ENCODE measurements around the gene CCR5. TPM values are rescaled to one million over a fixed set of nuclear protein-coding genes. Genes with fewer than 3 reads are reported as not detected.
"Not testable (repeated sequence)": the region's sequence is repeated elsewhere in the genome, so short reads cannot be mapped to it uniquely, and the experiment has no call there.

Gene CCR5
- total RNA-seq, 1 experiment from 2014 or later = not detected

DNA sequence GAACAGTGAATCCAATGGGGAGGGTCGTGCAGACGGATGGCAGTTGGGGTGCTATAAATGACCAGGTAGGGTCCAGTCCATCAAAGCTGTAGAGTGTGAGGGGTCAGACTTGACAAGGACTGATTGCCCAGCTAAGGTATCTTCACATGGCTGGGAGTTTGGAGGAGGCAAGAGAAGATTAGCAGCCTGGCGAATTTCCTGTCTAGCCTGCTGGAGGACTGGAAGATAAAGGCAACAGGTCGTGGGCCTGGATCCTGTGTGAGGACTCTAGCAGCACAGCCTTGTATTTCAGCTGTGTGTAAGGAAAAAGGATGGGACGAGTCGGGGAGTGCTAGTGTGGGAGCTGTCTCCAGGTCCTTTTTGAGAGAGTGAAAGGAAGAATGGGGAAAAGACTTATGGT lies 18.6 kb downstream of the CCR5 start:
- Histone ChIP-seq H3K27me3 (ENCODE audit: insufficient read depth, low read length) (no peaks in the 10 kb centered on the region), H3K36me3 (ENCODE audit: control insufficient read depth in 1 of 2, insufficient read depth in 2 of 2, low read length in 2 of 2) (no peaks in the 10 kb centered on the region), H3K27ac (ENCODE audit: low read depth, low read length) (no peak overlapping the region), H3K4me1 (ENCODE audit: control insufficient read depth in 1 of 2, insufficient read depth in 2 of 2, low read length in 2 of 2) (peaks cover 0 to 7% of the 10 kb centered on the region in 2 experiments; a peak in 2 of 4 replicates), H4K20me1 (ENCODE audit: insufficient read depth) (no peaks in the 10 kb centered on the region), H3K79me2 (ENCODE audit: insufficient read depth, low read length) (no peaks in the 10 kb centered on the region), H3K4me3 (replicated peaks in 1 of 2; ENCODE audit: low read depth in 1 of 2, low read length in 2 of 2) (no peak overlapping the region), H3K9me2 (ENCODE audit: insufficient read depth) (no peaks in the 10 kb centered on the region), H3K9me3 (ENCODE audit: control insufficient read depth in 1 of 2, insufficient read depth in 1 of 2, low read depth in 1 of 2, low read length in 2 of 2) (no peaks in the 10 kb centered on the region), H3K4me2 (ENCODE audit: low read length) (no peak overlapping the region), H2AFZ (ENCODE audit: low read depth, low read length, poor library complexity, severe bottlenecking) (no peak overlapping the region), H3K9ac (ENCODE audit: low read length) (no peak overlapping the region)
- ATAC-seq (no peak), DNase-seq (ENCODE audit: low read depth, low spot score) (no peak)
- TF ChIP-seq JUND (IDR thresholded peaks at IDR 0.05) = no peak
- no peak for TF ChIP-seq SRF (IDR thresholded peaks at IDR 0.05; ENCODE audit: low read depth)
- TF ChIP-seq, protein P1, sequence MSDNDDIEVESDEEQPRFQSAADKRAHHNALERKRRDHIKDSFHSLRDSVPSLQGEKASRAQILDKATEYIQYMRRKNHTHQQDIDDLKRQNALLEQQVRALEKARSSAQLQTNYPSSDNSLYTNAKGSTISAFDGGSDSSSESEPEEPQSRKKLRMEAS (IDR thresholded peaks at IDR 0.05) = no peak
- no peak for TF ChIP-seq SP1 (IDR thresholded peaks at IDR 0.05; ENCODE audit: low read depth)
- TF ChIP-seq, protein P2, sequence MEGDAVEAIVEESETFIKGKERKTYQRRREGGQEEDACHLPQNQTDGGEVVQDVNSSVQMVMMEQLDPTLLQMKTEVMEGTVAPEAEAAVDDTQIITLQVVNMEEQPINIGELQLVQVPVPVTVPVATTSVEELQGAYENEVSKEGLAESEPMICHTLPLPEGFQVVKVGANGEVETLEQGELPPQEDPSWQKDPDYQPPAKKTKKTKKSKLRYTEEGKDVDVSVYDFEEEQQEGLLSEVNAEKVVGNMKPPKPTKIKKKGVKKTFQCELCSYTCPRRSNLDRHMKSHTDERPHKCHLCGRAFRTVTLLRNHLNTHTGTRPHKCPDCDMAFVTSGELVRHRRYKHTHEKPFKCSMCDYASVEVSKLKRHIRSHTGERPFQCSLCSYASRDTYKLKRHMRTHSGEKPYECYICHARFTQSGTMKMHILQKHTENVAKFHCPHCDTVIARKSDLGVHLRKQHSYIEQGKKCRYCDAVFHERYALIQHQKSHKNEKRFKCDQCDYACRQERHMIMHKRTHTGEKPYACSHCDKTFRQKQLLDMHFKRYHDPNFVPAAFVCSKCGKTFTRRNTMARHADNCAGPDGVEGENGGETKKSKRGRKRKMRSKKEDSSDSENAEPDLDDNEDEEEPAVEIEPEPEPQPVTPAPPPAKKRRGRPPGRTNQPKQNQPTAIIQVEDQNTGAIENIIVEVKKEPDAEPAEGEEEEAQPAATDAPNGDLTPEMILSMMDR (IDR thresholded peaks at IDR 0.05 in 2 of 3, conservative IDR thresholded peaks at IDR 0.05 in 1 of 3; ENCODE audit: borderline replicate concordance in 1 of 3, insufficient read depth in 1 of 3, low read depth in 2 of 3, low read length in 2 of 3) = no peak
- TF ChIP-seq, protein P3, sequence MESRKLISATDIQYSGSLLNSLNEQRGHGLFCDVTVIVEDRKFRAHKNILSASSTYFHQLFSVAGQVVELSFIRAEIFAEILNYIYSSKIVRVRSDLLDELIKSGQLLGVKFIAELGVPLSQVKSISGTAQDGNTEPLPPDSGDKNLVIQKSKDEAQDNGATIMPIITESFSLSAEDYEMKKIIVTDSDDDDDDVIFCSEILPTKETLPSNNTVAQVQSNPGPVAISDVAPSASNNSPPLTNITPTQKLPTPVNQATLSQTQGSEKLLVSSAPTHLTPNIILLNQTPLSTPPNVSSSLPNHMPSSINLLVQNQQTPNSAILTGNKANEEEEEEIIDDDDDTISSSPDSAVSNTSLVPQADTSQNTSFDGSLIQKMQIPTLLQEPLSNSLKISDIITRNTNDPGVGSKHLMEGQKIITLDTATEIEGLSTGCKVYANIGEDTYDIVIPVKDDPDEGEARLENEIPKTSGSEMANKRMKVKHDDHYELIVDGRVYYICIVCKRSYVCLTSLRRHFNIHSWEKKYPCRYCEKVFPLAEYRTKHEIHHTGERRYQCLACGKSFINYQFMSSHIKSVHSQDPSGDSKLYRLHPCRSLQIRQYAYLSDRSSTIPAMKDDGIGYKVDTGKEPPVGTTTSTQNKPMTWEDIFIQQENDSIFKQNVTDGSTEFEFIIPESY (IDR thresholded peaks at IDR 0.05; ENCODE audit: extremely low read depth, insufficient replicate concordance, low read length) = no peak
- no peak for TF ChIP-seq TCF7L2 (IDR thresholded peaks at IDR 0.05; ENCODE audit: borderline replicate concordance, extremely low read depth, insufficient read depth, insufficient read length)
- no peak for TF ChIP-seq ZNF274 (IDR thresholded peaks at IDR 0.05; ENCODE audit: low read depth, low read length)
- no peak for TF ChIP-seq YY1 (IDR thresholded peaks at IDR 0.05; ENCODE audit: extremely low read depth, insufficient replicate concordance, low read depth, low read length)
- no peak for TF ChIP-seq EZH2 (IDR thresholded peaks at IDR 0.05)
- TF ChIP-seq, protein P4, sequence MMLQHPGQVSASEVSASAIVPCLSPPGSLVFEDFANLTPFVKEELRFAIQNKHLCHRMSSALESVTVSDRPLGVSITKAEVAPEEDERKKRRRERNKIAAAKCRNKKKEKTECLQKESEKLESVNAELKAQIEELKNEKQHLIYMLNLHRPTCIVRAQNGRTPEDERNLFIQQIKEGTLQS (IDR thresholded peaks at IDR 0.05) = no peak
- TF ChIP-seq ZFX (IDR thresholded peaks at IDR 0.05) = no peak
- ChIA-PET CTCF (no interaction called here), POLR2A (no interaction called here), RAD21 (ENCODE audit: low non-redundant PET in 1 of 2, low total read pairs in 2 of 2, uncharacterized antibody in 2 of 2, unreplicated experiment in 2 of 2) (no interaction called here)
- intact Hi-C loops (cut with micrococcal nuclease) = no loop called here
- no TSS peak for BruUV-seq (replicated peaks)

DNA sequence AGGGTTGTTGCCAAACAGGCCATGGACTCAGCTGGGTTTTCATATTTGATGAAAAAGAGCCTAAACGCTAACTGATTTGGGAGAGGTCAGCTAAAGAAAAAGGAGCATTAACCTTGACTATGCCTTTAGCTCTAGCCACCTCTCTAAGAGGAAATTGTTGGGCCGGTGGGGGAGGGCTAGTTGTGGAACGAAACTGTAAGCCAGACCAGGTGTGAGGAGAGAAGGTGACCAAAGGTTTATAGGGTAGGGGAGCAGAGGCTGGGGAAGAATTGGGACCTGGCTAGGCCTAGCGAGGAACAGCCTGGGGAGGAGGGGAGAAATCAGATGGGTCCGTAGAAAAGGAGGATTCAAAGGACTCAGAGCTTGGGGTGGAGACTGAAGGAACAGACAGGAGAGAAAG lies 20.8 kb downstream of the CCR5 start:
- DNase-seq (ENCODE audit: low read depth, low spot score); H3K4me3 ChIP-seq (replicated peaks in 1 of 2; ENCODE audit: low read depth in 1 of 2, low read length in 2 of 2); H3K27me3 ChIP-seq (ENCODE audit: insufficient read depth, low read length); H3K79me2 ChIP-seq (ENCODE audit: insufficient read depth, low read length); BruUV-seq (replicated peaks); H3K9me2 ChIP-seq (ENCODE audit: insufficient read depth); H3K4me1 ChIP-seq (ENCODE audit: control insufficient read depth in 1 of 2, insufficient read depth in 2 of 2, low read length in 2 of 2); H3K4me2 ChIP-seq (ENCODE audit: low read length); H3K27ac ChIP-seq (ENCODE audit: low read depth, low read length); H3K9ac ChIP-seq (ENCODE audit: low read length); H3K9me3 ChIP-seq (ENCODE audit: control insufficient read depth in 1 of 2, insufficient read depth in 1 of 2, low read depth in 1 of 2, low read length in 2 of 2); intact Hi-C loops (cut with micrococcal nuclease); POLR2A ChIA-PET; H4K20me1 ChIP-seq (ENCODE audit: insufficient read depth); RAD21 ChIA-PET (ENCODE audit: low non-redundant PET in 1 of 2, low total read pairs in 2 of 2, uncharacterized antibody in 2 of 2, unreplicated experiment in 2 of 2); ATAC-seq; CTCF ChIA-PET; H3K36me3 ChIP-seq (ENCODE audit: control insufficient read depth in 1 of 2, insufficient read depth in 2 of 2, low read length in 2 of 2); H2AFZ ChIP-seq (ENCODE audit: low read depth, low read length, poor library complexity, severe bottlenecking): not testable (repeated sequence)

All from HCT116 (cell line).